Measurements from ENCODE around the gene SORBS1. TPM values are rescaled to one million over a fixed set of nuclear protein-coding genes. Genes with fewer than 3 reads are reported as not detected.

SORBS1 gene
- polyA plus RNA-seq, 6 donors from 2014 or later, result 0.13 to 0.94 TPM; not detected in 4

Other genes with a start within 250 kb of the SORBS1 start
- gene ALDH18A1, start 95.3 kb upstream of the SORBS1 start, polyA plus RNA-seq (ENCODE audit: low read depth in 6 of 6), result 10 to 100 TPM; 32.7 to 61.8 (median 45.5) TPM
- 10 to 100 TPM; 22.1 to 42.3 (median 35.2) TPM for gene TCTN3, start 132.6 kb upstream of the SORBS1 start, polyA plus RNA-seq (ENCODE audit: low read depth in 6 of 6)
- gene ENTPD1, start 194.8 kb upstream of the SORBS1 start, polyA plus RNA-seq (ENCODE audit: low read depth in 6 of 6), result 10 to 100 TPM; 39.0 to 59.2 (median 48.9) TPM

All from naive B cell (primary cell).